T-cell (primary cell): Measurements from ENCODE around the gene TARBP2. TPM values are rescaled to one million over a fixed set of nuclear protein-coding genes. Genes with fewer than 3 reads are reported as not detected.

Experiments used
- ATAC-seq, 4 experiments: fragments of 200-7000 bp in 3 of 4; fragments of 150-1000 bp in 1 of 4; cut with Tn5 transposase; replicated peaks in 1 of 4; 1 replicate in 3 of 4; 2 replicates in 1 of 4; pipeline ENCODE4 v1.10.0; 2021; ENCODE audit warnings: moderate library complexity in 3 of 4, mild to moderate bottlenecking in 2 of 4, moderate number of reproducible peaks in 1 of 4
- CTCF ChIA-PET, 2 donors: fragments of 300-600 bp; sonication (Branson Sonifier 250); formaldehyde crosslinking; loops; one replicate each; lab custom pipeline; 2022; ENCODE audit warnings: antibody characterized with exemption in 2 of 2; lab: Charles Lee
- POLR2A ChIA-PET, 2 donors: fragments of 300-600 bp; sonication (Branson Sonifier 250); formaldehyde crosslinking; loops; one replicate each; lab custom pipeline; 2022; ENCODE audit warnings: antibody characterized with exemption in 2 of 2; lab: Charles Lee
- DNase-seq, 35 experiments: peaks; one replicate each; pipeline versions ENCODE4 v3.0.0 to v3.0.0-alpha.2; 2013 to 2023
- H3K27ac ChIP-seq: one replicate; pipeline ENCODE4 v1.5.1; 2013; ENCODE audit warnings: low read length
- H3K27me3 ChIP-seq, 2 experiments: replicated peaks in 1 of 2; 1 replicate in 1 of 2; 2 replicates in 1 of 2; pipeline versions ENCODE4 v1.6.1 to v1.7.0; 2013; ENCODE audit warnings: low read length in 1 of 2, mixed read lengths in 1 of 2; ENCODE audit not compliant: control insufficient read depth in 2 of 2, insufficient read depth in 2 of 2; ENCODE audit errors: extremely low read depth in 1 of 2
- H3K36me3 ChIP-seq, 2 donors: 1 replicate in 1 of 2; 2 replicates in 1 of 2; pipeline versions ENCODE4 v1.6.1 to v1.7.0; 2013; ENCODE audit warnings: low read length in 1 of 2; ENCODE audit not compliant: control insufficient read depth in 2 of 2, insufficient read depth in 1 of 2; ENCODE audit errors: extremely low read depth in 1 of 2
- H3K4me1 ChIP-seq, 2 experiments: 1 replicate in 1 of 2; 2 replicates in 1 of 2; pipeline versions ENCODE4 v1.6.1 to v1.7.0; 2013; ENCODE audit warnings: low read length in 2 of 2, mixed read lengths in 1 of 2; ENCODE audit not compliant: insufficient read depth in 2 of 2, control insufficient read depth in 1 of 2; ENCODE audit errors: extremely low read depth in 1 of 2
- H3K4me3 ChIP-seq, 2 donors: 1 replicate in 1 of 2; 2 replicates in 1 of 2; pipeline versions ENCODE4 v1.5.1 to v1.7.0; 2013; ENCODE audit warnings: mild to moderate bottlenecking in 2 of 2, low read length in 1 of 2, moderate library complexity in 1 of 2; ENCODE audit not compliant: control insufficient read depth in 1 of 2; ENCODE audit errors: extremely low read depth in 1 of 2
- H3K9me3 ChIP-seq: 2 replicates; pipeline ENCODE4 v1.7.0; 2013
- H3K27ac Mint-ChIP-seq, 2 donors: one replicate each; pipeline ENCODE4 v1.8.0; 2020 to 2021; ENCODE audit warnings: mild to moderate bottlenecking in 2 of 2, mixed read lengths in 2 of 2
- H3K27me3 Mint-ChIP-seq, 2 donors: one replicate each; pipeline ENCODE4 v1.8.0; 2021 to 2022; ENCODE audit warnings: mixed read lengths in 2 of 2
- H3K36me3 Mint-ChIP-seq: one replicate; pipeline ENCODE4 v1.8.0; 2021; ENCODE audit warnings: mixed read lengths
- H3K4me1 Mint-ChIP-seq, 3 donors: one replicate each; pipeline ENCODE4 v1.8.0; 2020 to 2022; ENCODE audit warnings: mixed read lengths in 3 of 3, mild to moderate bottlenecking in 1 of 3
- H3K4me3 Mint-ChIP-seq, 3 donors: one replicate each; pipeline ENCODE4 v1.8.0; 2020 to 2022; ENCODE audit warnings: mild to moderate bottlenecking in 3 of 3, mixed read lengths in 3 of 3, moderate library complexity in 3 of 3
- H3K9me3 Mint-ChIP-seq, 3 donors: one replicate each; pipeline ENCODE4 v1.8.0; 2020 to 2022; ENCODE audit warnings: mixed read lengths in 3 of 3
- WGBS: methylation state at CpG from one replicate; pipeline ENCODE4 v1.1.5; 2013; ENCODE audit warnings: missing lambda C conversion rate; ENCODE audit not compliant: insufficient coverage; 5-methylcytosine and 5-hydroxymethylcytosine counted together
- total RNA-seq, 35 experiments: library from RNA in 6 of 35; stranded (reverse) in 6 of 35; fragments of 120-200 nt in 1 of 35; gene quantifications; one replicate each; pipeline versions ENCODE4 v1.2.1 to v1.2.4 and lab custom pipeline; 2013 to 2026

The TARBP2 gene
- total RNA-seq, 5 donors from 2014 or later (not counting 1 experiment from before 2014, with no cell fraction given): 31.4 to 44.7 (median 39.1) TPM

DNA sequence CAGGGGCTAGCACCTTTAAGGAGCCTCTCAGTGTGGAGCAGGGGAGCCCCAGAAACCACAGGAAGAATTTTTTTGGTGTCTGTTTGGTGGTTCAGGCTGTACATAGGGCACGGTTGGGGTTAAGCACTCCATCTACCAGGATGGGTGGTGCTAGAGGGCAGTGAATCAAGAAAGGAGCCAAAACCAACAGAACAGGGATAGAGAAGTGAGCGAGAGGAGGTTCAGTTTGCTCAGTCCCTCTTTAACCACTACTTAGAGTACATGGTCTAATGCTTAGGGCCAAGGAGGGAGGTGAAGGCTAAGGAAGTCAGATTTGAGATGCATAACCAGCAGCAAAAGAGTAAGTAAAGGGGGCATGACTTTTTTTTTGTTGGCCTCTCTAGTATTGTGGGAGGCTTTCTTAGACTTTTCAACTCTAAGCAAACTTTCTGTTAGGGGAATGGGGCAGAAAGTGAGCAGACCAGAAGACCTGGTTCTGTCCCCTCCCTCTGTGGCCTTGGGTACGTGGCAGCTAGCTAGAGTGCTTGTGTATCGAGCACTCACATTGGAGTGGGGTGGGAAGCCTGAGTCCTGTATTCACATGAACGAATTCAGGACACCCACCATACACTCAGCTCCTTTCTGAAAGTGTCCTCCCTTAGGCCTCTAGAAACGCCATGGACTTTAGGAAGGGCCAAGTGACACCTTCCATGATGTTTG is 12.8 kb downstream of the TARBP2 start:
- POLR2A ChIA-PET: interaction anchor here (0.6 to 0.7 kb wide), 2 partner anchors 35 to 73 kb away, joined by 3 to 10 read pairs; no protein-coding TSS in a partner anchor
- H3K27me3 Mint-ChIP-seq: no peaks in the 10 kb centered on the region
- Histone ChIP-seq H3K36me3 (peaks cover 9 to 64% of the 10 kb centered on the region in 2 donors), H3K9me3 (no peaks in the 10 kb centered on the region), H3K4me1 (peaks cover 0 to 2% of the 10 kb centered on the region in 2 experiments), H3K4me3 (no peak overlapping the region), H3K27ac (no peak overlapping the region), H3K27me3 (no peaks in the 10 kb centered on the region)
- H3K4me1 Mint-ChIP-seq: peaks cover under 1 to 3% (median 3%) of the 10 kb centered on the region in 3 donors
- peaks cover 35% of the 10 kb centered on the region for H3K36me3 Mint-ChIP-seq
- CTCF ChIA-PET: interaction anchor here (0.6 to 1.6 kb wide), 3 partner anchors 13 to 191 kb away, joined by 3 to 5 read pairs (median 4); partner anchors contain the start of gene TARBP2 (in 1 of the 2)
- H3K27ac Mint-ChIP-seq: no peak overlapping the region
- WGBS: no CpG with 5 or more reads among the region's 6 CpGs
- ATAC-seq (no peak), DNase-seq (no peak)
- H3K4me3 Mint-ChIP-seq: no peak overlapping the region
- H3K9me3 Mint-ChIP-seq: no peaks in the 10 kb centered on the region

DNA sequence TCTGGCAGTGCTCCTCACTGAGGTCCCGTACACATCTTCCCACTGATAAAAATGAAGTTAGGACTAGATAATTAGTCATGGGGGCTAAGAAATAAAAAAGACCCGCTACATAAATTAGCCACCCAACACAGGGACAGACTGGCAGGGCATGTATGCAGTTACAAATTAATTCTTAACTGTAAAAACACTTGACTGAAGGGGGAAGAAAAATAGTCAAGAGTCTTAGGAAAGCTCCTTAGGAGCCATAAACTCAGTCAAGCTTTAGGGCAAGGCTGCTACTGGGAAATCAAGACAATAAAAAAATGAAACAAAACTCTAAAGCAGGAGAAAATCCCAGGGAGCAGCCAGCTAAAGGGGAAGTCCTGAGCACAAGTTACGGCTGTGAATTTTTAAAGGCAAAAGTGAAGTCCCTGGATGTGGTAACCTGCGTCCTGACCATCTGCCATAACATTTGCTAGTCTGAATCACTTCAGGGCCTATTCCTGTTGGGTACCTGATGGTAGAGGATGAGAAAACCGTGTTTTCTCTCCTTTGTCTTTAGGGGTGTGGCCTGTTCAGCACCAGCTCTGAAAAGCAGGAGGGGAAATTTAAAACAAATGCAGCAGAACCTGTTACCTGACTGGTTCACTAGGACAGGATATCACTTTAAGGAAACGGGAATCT is 13.7 kb downstream of the TARBP2 start:
- no peaks in the 10 kb centered on the region for H3K27me3 Mint-ChIP-seq
- no peaks in the 10 kb centered on the region for H3K4me1 Mint-ChIP-seq
- ChIA-PET CTCF (interaction anchor here (0.6 to 1.7 kb wide), 3 partner anchors 14 to 59 kb away, joined by 3 to 4 read pairs (median 4); partner anchors contain the start of gene TARBP2 (in 1 of the 2)), POLR2A (no interaction called here)
- DNase-seq (no peak), ATAC-seq (no peak)
- Histone ChIP-seq H3K9me3 (no peaks in the 10 kb centered on the region), H3K27ac (no peak overlapping the region), H3K36me3 (peaks cover 9 to 72% of the 10 kb centered on the region in 2 donors), H3K4me3 (no peak overlapping the region), H3K27me3 (no peaks in the 10 kb centered on the region), H3K4me1 (no peaks in the 10 kb centered on the region)
- H3K4me3 Mint-ChIP-seq: no peak overlapping the region
- H3K9me3 Mint-ChIP-seq: no peaks in the 10 kb centered on the region
- H3K36me3 Mint-ChIP-seq: peaks cover 38% of the 10 kb centered on the region
- peak overlapping the region in 1 of 2 donors; percentile 28 for H3K27ac Mint-ChIP-seq
- 80% methylated on average over 2 of the region's 6 CpGs for WGBS

DNA sequence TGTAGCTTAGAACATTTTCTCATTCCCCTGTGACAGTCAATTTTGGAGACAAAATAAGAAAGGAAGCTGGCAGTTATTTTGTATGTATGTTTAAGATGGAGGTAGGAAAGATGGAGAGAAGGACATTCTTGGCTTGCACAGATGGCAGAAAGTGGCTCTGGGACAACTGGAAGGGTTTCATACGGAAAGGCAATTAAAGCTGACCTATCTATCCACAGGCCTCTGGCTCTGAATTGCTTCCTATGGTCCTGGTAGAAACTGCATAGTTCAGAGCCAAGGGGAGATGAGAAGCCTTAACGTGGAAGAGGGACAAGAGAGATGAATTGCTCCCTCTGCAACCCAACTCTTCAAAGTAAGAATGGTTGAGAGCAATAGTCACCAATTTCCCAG is 14.2 kb downstream of the TARBP2 start:
- peaks cover 41% of the 10 kb centered on the region for H3K36me3 Mint-ChIP-seq
- ATAC-seq (no peak), DNase-seq (no peak)
- peaks cover 9 to 77% of the 10 kb centered on the region in 2 donors for H3K36me3 ChIP-seq
- no CpG with 5 or more reads among the region's 2 CpGs for WGBS
- no peaks in the 10 kb centered on the region for H3K4me1 Mint-ChIP-seq
- peak overlapping the region in 1 of 2 donors; percentile 16 for H3K27ac Mint-ChIP-seq
- H3K9me3 ChIP-seq: no peaks in the 10 kb centered on the region
- H3K27ac ChIP-seq: no peak overlapping the region
- CTCF ChIA-PET: interaction anchor here in 1 of 2 donors (0.6 to 1.7 kb wide), 2 partner anchors 14 to 60 kb away, joined by 3 to 4 read pairs; partner anchors contain the start of gene TARBP2
- POLR2A ChIA-PET: no interaction called here
- H3K9me3 Mint-ChIP-seq: no peaks in the 10 kb centered on the region
- no peaks in the 10 kb centered on the region for H3K27me3 Mint-ChIP-seq
- H3K4me1 ChIP-seq: no peaks in the 10 kb centered on the region
- no peak overlapping the region for H3K4me3 Mint-ChIP-seq
- H3K27me3 ChIP-seq: no peaks in the 10 kb centered on the region
- no peak overlapping the region for H3K4me3 ChIP-seq

DNA sequence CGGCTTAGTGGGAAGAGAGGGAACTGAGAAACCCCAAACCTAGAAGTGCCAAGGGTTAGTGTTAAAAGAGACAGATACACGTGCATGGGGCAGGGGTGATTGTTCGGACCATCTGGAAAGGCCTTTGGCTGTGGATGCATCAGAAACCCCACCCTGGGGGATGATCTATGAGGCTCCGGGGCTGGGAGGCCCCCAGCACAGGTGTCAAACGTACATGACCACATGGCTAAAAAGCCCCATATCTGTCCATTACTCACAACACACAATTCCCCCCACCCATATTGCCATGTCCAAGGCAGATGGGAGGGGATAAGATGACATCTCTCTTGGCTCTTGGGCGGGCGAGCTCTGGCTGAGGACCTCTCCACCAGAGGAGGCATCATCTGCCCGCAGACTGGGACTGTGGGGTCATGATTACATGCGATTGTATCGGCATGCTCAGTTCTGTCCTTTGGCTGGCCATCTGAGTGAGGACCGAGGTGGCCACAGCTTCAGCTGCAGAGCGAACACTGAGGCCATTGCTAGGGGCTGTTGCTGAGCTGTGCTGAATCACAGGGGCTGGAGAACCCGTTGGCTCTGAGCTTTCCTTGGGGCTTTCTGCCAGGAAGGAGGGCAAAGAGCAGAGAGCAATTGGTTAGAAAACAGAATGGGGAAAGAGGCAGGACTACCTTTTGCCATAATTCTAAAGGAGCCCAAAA is 15.8 kb downstream of the TARBP2 start:
- peaks cover 7 to 81% of the 10 kb centered on the region in 2 donors for H3K36me3 ChIP-seq
- H3K36me3 Mint-ChIP-seq: peaks cover 46% of the 10 kb centered on the region

DNA sequence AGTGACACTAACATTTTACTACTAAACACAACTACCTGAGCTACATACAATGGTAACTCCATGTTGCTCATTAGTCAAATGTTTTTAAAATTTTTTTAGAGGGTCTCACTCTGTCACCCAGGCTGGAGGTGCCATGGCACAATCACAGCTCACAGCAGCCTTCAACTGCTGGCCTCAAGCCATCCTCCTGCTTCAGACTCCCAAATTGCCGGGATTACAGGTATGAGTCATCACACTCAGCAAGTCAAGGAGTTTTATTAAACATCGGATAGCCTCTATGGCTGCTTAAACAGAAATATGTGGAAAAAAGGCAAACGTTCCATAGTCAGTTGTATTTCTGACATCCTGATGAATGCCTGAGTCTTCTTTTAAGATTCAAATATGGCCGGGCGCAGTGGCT is 17.3 kb downstream of the TARBP2 start:
- H3K4me3 ChIP-seq: no peak overlapping the region
- ATAC-seq (no peak), DNase-seq (no peak)
- H3K9me3 ChIP-seq: no peaks in the 10 kb centered on the region
- H3K9me3 Mint-ChIP-seq: no peaks in the 10 kb centered on the region
- no peaks in the 10 kb centered on the region for H3K4me1 ChIP-seq
- no peak overlapping the region for H3K27ac Mint-ChIP-seq
- peaks cover 55% of the 10 kb centered on the region for H3K36me3 Mint-ChIP-seq
- H3K4me3 Mint-ChIP-seq: no peak overlapping the region
- H3K27me3 ChIP-seq: no peaks in the 10 kb centered on the region
- H3K27ac ChIP-seq: no peak overlapping the region
- H3K4me1 Mint-ChIP-seq: no peaks in the 10 kb centered on the region
- H3K27me3 Mint-ChIP-seq: no peaks in the 10 kb centered on the region
- CTCF ChIA-PET: no interaction called here
- POLR2A ChIA-PET: no interaction called here
- peaks cover 6 to 79% of the 10 kb centered on the region in 2 donors for H3K36me3 ChIP-seq
- 100% methylated on average over 5 of the region's 5 CpGs for WGBS

More for the DNA sequence above, 15.8 kb downstream of the TARBP2 start:
- 90% methylated on average over 8 of the region's 13 CpGs for WGBS
- Histone ChIP-seq H3K27ac (no peak overlapping the region), H3K27me3 (no peaks in the 10 kb centered on the region), H3K9me3 (no peaks in the 10 kb centered on the region), H3K4me3 (no peak overlapping the region), H3K4me1 (no peaks in the 10 kb centered on the region)
- ChIA-PET POLR2A (no interaction called here), CTCF (interaction anchor here in 1 of 2 donors (1.7 kb wide), 1 partner anchor 16 kb away, joined by 4 read pairs; the partner anchor contains the start of gene TARBP2)
- Mint-ChIP-seq H3K9me3 (no peaks in the 10 kb centered on the region), H3K4me3 (no peak overlapping the region), H3K4me1 (no peaks in the 10 kb centered on the region), H3K27ac (no peak overlapping the region), H3K27me3 (no peaks in the 10 kb centered on the region)
- ATAC-seq: no peak
- DNase-seq: no peak

DNA sequence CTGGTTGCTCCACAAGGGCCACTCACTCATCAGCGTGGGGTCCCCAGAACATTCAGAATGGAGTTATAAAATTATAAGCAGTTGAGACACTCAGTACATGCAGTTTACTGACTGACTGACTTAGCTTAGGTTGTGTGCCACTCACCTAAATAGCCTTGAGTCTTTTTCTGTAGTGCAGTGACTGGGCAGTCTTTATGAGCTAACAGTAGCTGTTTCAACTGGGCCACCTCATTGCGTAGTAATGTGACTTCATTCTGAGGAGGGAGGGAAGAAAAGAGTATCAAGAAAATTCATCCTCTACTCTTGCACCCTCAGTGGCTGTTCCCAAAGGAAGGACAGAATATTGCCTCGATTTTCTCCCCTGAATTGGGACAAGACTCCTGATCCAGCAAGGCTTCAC is 22.0 kb downstream of the TARBP2 start:
- no peak for DNase-seq
- CTCF ChIA-PET: interaction anchor here in 1 of 2 donors (1.5 kb wide), 1 partner anchor 20 kb away, joined by 3 read pairs; no protein-coding TSS in a partner anchor
- H3K36me3 Mint-ChIP-seq: peaks cover 51% of the 10 kb centered on the region
- H3K36me3 ChIP-seq: peaks cover 3 to 61% of the 10 kb centered on the region in 2 donors
- H3K27ac Mint-ChIP-seq: no peak overlapping the region
- 83% methylated on average over 1 of the region's 3 CpGs for WGBS
- ATAC-seq: no peak
- H3K27ac ChIP-seq: no peak overlapping the region
- POLR2A ChIA-PET: no interaction called here
- no peaks in the 10 kb centered on the region for H3K27me3 ChIP-seq
- no peaks in the 10 kb centered on the region for H3K27me3 Mint-ChIP-seq
- no peaks in the 10 kb centered on the region for H3K4me1 ChIP-seq
- no peaks in the 10 kb centered on the region for H3K9me3 Mint-ChIP-seq
- no peaks in the 10 kb centered on the region for H3K4me1 Mint-ChIP-seq
- no peak overlapping the region for H3K4me3 ChIP-seq
- H3K4me3 Mint-ChIP-seq: no peak overlapping the region
- H3K9me3 ChIP-seq: no peaks in the 10 kb centered on the region
